NT2/D1 (cell line): ENCODE measurements around the gene DYRK1B.

Source experiments
- DNase-seq: peaks from one replicate; pipeline ENCODE4 v3.0.0-alpha.2; 2011; ENCODE audit warnings: low read depth, low spot score
- H3K27me3 ChIP-seq: 2 replicates; pipeline ENCODE4 v1.6.0; 2011; ENCODE audit warnings: mild to moderate bottlenecking; ENCODE audit not compliant: insufficient read length, insufficient read depth
- H3K36me3 ChIP-seq: 2 replicates; pipeline ENCODE4 v1.6.1; 2011; ENCODE audit warnings: mild to moderate bottlenecking, low read length, mixed read lengths; ENCODE audit not compliant: insufficient read depth, insufficient read length
- H3K4me1 ChIP-seq: 2 replicates; pipeline ENCODE4 v1.5.1; 2011; ENCODE audit not compliant: insufficient read depth, insufficient read length
- H3K4me3 ChIP-seq: 2 replicates; pipeline ENCODE4 v1.5.1; 2011; ENCODE audit warnings: low read depth; ENCODE audit not compliant: insufficient read length
- H3K9ac ChIP-seq: 2 replicates; pipeline ENCODE4 v1.6.0; 2011; ENCODE audit warnings: low read depth; ENCODE audit not compliant: insufficient read length
- H3K9me3 ChIP-seq: 2 replicates; pipeline ENCODE4 v1.5.1; 2011; ENCODE audit warnings: mild to moderate bottlenecking, low read length; ENCODE audit not compliant: insufficient read depth
- SUZ12 ChIP-seq: IDR thresholded peaks from 2 replicates; pipeline ENCODE4 v1.6.1; 2011; ENCODE audit not compliant: insufficient read length, insufficient read depth; ENCODE audit errors: extremely low read depth
- YY1 ChIP-seq: IDR thresholded peaks from 2 replicates; pipeline ENCODE4 v1.6.1; 2011; ENCODE audit not compliant: insufficient read length, insufficient read depth
- ZNF274 ChIP-seq: IDR thresholded peaks from 2 replicates; pipeline ENCODE4 v1.6.1; 2011; ENCODE audit warnings: mild to moderate bottlenecking, low read depth, low read length

DYRK1B gene

DNA sequence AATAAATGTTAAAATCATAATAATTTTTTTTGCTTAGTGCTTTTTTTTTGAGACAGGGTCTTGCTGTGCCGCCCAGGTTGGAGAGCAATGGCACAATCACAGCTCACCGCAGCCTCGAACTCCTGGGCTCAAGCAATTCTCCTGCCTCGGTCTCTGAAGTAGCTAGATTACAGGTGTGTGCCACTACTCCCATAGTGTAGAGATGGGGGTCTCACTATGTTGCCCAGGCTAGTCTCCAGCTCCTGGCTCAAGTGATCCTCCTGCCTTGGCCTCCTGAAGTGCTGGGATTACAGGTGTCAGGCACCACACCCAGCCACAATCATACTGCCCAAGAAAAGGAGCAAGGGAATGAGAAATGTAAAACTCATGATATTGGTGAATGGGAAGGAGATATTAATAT lies 7.1 kb upstream of the DYRK1B start:
- no peak overlapping the region for H3K4me3 ChIP-seq
- no peak overlapping the region for H3K9ac ChIP-seq
- DNase-seq: no peak
- H3K9me3 ChIP-seq: no peaks in the 10 kb centered on the region
- no peaks in the 10 kb centered on the region for H3K4me1 ChIP-seq
- TF ChIP-seq YY1: no peak
- TF ChIP-seq ZNF274: no peak
- TF ChIP-seq SUZ12: no peak
- no peaks in the 10 kb centered on the region for H3K27me3 ChIP-seq
- H3K36me3 ChIP-seq: peaks cover 57% of the 10 kb centered on the region

DNA sequence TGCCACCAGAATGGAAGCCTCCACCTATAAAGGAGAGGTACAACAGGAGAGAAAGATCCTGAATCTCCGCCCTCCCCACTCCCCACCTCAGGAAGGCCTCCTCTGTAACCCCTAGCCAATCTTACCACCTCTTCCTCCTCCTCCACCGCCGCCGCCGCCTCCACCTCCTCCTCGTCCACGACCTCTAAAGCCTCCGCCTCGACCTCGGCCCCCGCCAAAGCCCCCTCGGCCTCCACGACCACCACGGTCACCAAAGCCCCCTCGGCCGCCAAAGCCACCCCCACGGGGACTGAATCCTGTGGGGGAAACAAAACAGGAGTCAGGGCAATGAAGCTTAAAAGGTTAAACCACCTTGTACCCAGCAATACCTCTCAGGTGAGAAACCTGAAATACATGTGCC lies 6.5 kb upstream of the DYRK1B start:
- H3K4me1 ChIP-seq: no peaks in the 10 kb centered on the region
- H3K9ac ChIP-seq: no peak overlapping the region
- no peak for DNase-seq
- no peaks in the 10 kb centered on the region for H3K9me3 ChIP-seq
- no peaks in the 10 kb centered on the region for H3K27me3 ChIP-seq
- TF ChIP-seq ZNF274 (no peak), SUZ12 (no peak), YY1 (no peak)
- peaks cover 59% of the 10 kb centered on the region for H3K36me3 ChIP-seq
- H3K4me3 ChIP-seq: no peak overlapping the region

DNA sequence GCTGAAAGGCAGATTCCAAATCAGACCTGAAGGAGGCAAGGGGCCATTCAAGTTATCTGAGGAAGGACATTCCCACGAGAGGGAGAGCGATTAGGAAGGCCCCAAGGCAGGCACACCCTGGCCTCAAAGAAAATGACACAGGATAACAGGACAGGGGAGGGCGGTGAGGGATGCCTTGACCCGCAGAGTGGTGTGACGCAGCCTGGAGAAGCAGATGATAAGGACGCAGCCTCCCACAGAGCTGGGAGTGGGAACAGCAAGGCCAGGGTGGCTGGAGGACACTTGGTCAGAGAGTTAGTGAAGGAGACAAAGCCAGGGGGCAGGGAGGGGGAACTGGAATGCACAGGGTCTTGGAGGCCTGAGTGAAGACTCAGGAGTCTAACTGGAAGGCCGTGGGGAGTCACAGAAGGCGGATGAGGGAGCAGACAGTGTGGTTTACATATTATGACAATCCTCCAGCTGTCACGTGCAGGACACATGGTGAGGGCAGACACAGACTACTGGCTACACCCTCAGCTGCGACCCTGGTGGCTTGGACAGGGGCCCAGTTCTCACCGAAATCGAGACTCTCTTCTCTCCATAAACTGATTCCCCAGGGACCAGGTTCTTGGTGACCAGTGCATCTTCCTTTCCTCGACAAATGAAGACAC lies 5.8 kb upstream of the DYRK1B start:
- no peak for DNase-seq
- Histone ChIP-seq H3K36me3 (peaks cover 64% of the 10 kb centered on the region), H3K4me3 (no peak overlapping the region), H3K9ac (no peak overlapping the region), H3K27me3 (no peaks in the 10 kb centered on the region), H3K4me1 (no peaks in the 10 kb centered on the region), H3K9me3 (no peaks in the 10 kb centered on the region)
- TF ChIP-seq ZNF274 (no peak), YY1 (no peak), SUZ12 (no peak)

DNA sequence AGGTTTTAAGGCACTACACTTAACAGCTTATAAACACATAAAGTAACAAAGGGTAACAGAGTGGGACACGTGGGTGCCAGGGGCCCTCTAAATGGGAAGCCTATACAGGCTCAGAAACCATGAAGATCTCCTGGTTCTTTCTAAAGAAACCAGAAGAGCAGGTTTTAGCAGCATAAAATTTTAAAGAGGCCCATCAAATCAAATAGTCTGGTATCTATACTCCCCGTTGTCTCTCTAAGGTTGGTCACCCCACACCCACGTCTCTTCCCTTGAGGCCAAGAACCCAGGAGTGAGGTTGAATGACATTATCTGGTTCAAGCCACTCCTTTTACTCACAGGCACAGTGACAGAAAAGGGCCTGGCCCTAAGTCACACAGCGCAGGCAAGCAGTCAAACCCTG lies 4.6 kb upstream of the DYRK1B start:
- H3K9me3 ChIP-seq: no peaks in the 10 kb centered on the region
- H3K4me3 ChIP-seq: no peak overlapping the region
- DNase-seq: no peak
- TF ChIP-seq YY1 (no peak), ZNF274 (no peak), SUZ12 (no peak)
- H3K4me1 ChIP-seq: no peaks in the 10 kb centered on the region
- H3K9ac ChIP-seq: no peak overlapping the region
- peaks cover 71% of the 10 kb centered on the region for H3K36me3 ChIP-seq
- H3K27me3 ChIP-seq: no peaks in the 10 kb centered on the region

DNA sequence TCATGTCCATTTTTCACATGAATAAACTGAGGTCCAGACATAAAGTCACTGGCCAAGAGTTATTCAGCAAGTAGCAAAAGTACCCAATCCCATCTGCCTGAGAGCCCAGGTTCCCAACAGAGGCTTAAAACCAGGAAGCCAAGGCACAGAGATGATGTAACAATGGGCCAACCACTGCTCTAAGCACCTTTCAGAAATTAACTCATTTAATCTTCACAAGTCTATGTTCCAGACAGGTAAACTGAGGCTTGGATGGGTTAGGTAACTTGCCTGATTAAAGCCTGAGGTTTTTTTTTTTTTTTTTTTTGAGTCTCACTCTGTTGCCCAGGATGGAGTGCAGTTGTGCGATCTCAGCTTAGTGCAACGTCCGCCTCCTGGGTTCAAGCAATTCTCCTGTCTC lies 4.0 kb upstream of the DYRK1B start:
- Histone ChIP-seq H3K4me1 (no peaks in the 10 kb centered on the region), H3K9me3 (no peaks in the 10 kb centered on the region), H3K27me3 (no peaks in the 10 kb centered on the region), H3K36me3 (peaks cover 68% of the 10 kb centered on the region), H3K9ac (no peak overlapping the region), H3K4me3 (no peak overlapping the region)
- no peak for TF ChIP-seq ZNF274
- TF ChIP-seq SUZ12: no peak
- no peak for TF ChIP-seq YY1
- DNase-seq: no peak

DNA sequence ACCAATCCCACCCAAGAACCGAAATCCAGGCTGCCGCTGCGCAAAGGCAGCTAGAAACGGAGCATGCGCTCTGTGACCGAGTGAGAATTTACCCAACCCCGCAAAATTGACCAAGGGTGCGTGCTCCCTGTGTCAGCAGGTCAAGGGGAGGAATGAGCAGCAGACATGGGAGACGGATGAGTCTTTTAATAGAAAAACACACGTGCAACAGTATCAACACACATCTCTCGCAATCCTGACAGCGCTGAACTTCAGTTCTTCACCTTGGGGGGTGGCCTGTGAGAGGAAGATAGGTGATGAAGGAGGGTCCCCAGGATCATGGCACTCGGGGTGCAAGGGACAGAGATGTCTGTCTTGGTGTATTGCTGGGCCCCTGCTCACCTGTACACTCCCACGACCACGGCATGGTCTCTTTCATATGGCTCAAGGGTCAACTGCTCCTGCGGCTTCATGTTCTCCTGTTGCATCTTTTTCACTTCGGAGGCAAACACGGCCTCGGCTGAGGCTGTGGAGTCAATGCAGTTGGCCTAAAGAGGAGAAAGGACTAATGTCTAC lies 402 bp upstream of the DYRK1B start:
- H3K4me1 ChIP-seq: no peaks in the 10 kb centered on the region
- peak overlapping the region; percentile 5 for H3K9ac ChIP-seq
- no peaks in the 10 kb centered on the region for H3K27me3 ChIP-seq
- no peak for DNase-seq
- TF ChIP-seq YY1: no peak
- no peak for TF ChIP-seq ZNF274
- TF ChIP-seq SUZ12: no peak
- H3K9me3 ChIP-seq: no peaks in the 10 kb centered on the region
- H3K4me3 ChIP-seq: peak overlapping the region; percentile 1
- peaks cover 80% of the 10 kb centered on the region for H3K36me3 ChIP-seq

DNA sequence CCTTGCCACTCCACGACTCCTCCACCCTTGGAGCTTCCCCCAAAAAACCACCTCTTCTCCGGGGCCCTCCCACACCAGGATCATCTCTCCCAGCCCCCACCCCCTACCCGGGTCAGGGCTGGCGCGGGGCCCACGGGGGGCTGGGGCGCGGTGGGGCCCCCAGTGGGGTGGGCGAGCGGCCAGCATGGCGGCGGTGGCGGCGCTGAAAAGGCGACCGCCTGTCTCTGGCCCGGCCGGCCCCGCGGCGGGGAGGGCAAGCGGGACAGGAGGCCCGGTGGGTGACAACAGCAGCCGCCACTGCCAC lies 850 bp downstream of the DYRK1B start:
- peaks cover 78% of the 10 kb centered on the region for H3K36me3 ChIP-seq
- no peak for TF ChIP-seq SUZ12
- no peak for TF ChIP-seq YY1
- TF ChIP-seq ZNF274: no peak
- H3K9ac ChIP-seq: peak overlapping the region; percentile 21
- no peaks in the 10 kb centered on the region for H3K9me3 ChIP-seq
- DNase-seq: no peak
- no peaks in the 10 kb centered on the region for H3K27me3 ChIP-seq
- no peaks in the 10 kb centered on the region for H3K4me1 ChIP-seq
- H3K4me3 ChIP-seq: peak overlapping the region; percentile 59
